Neural progenitor cell (in vitro differentiated cells): ENCODE results near the gene EIF3B. TPM values are rescaled to one million over a fixed set of nuclear protein-coding genes. Genes with fewer than 3 reads are reported as not detected.
"Not testable (repeated sequence)": the region's sequence is repeated elsewhere in the genome, so short reads cannot be mapped to it uniquely, and the experiment has no call there.

Experiments
- DNase-seq: peaks from one replicate; pipeline ENCODE4 v3.0.0-alpha.2; 2016; ENCODE audit warnings: low spot score
- H2AFZ ChIP-seq: fragments of 200-600 bp; sonication (generic); replicated peaks from 2 replicates; pipeline ENCODE4 v1.6.1; 2016; ENCODE audit warnings: antibody characterized with exemption
- H3F3A ChIP-seq: fragments of 200-600 bp; sonication (generic); 2 replicates; pipeline ENCODE4 v1.6.1; 2016; ENCODE audit warnings: antibody characterized with exemption, low read depth
- H3K27ac ChIP-seq: fragments of 200-600 bp; sonication (generic); 2 replicates; pipeline ENCODE4 v1.5.1; 2016; ENCODE audit warnings: mild to moderate bottlenecking
- H3K27me3 ChIP-seq: fragments of 200-600 bp; sonication (generic); 2 replicates; pipeline ENCODE4 v1.6.1; 2016; ENCODE audit warnings: mild to moderate bottlenecking, moderate library complexity
- H3K36me3 ChIP-seq: fragments of 200-600 bp; sonication (generic); 2 replicates; pipeline ENCODE4 v1.5.1; 2016
- H3K4me1 ChIP-seq: fragments of 200-600 bp; sonication (generic); 2 replicates; pipeline ENCODE4 v1.6.1; 2016; ENCODE audit warnings: mixed run types
- H3K4me2 ChIP-seq: fragments of 200-600 bp; sonication (generic); 2 replicates; pipeline ENCODE4 v1.6.1; 2016
- H3K4me3 ChIP-seq: fragments of 200-600 bp; sonication (generic); 2 replicates; pipeline ENCODE4 v1.5.1; 2016
- H3K79me2 ChIP-seq: fragments of 200-600 bp; sonication (generic); 2 replicates; pipeline ENCODE4 v1.6.1; 2016; ENCODE audit warnings: low read depth
- H3K9ac ChIP-seq: fragments of 200-600 bp; sonication (generic); 2 replicates; pipeline ENCODE4 v1.6.1; 2016
- H3K9me3 ChIP-seq: fragments of 200-600 bp; sonication (generic); 2 replicates; pipeline ENCODE4 v1.5.1; 2016; ENCODE audit warnings: low read depth
- H4K20me1 ChIP-seq: fragments of 200-600 bp; sonication (generic); 2 replicates; pipeline ENCODE4 v1.6.1; 2016; ENCODE audit warnings: low read depth
- H3K27ac Mint-ChIP-seq: 3 replicates; pipeline ENCODE4 v1.8.0; 2021; ENCODE audit warnings: mixed read lengths
- H3K27me3 Mint-ChIP-seq: 2 replicates; pipeline ENCODE4 v1.8.0; 2022; ENCODE audit warnings: low read depth, mild to moderate bottlenecking, inconsistent platforms, moderate library complexity, mixed read lengths; ENCODE audit not compliant: insufficient read depth
- H3K36me3 Mint-ChIP-seq: 3 replicates; pipeline ENCODE4 v1.8.0; 2021; ENCODE audit warnings: mixed read lengths
- H3K4me1 Mint-ChIP-seq: 3 replicates; pipeline ENCODE4 v1.8.0; 2021; ENCODE audit warnings: mixed read lengths
- H3K4me3 Mint-ChIP-seq: 3 replicates; pipeline ENCODE4 v1.8.0; 2021; ENCODE audit warnings: mild to moderate bottlenecking, moderate library complexity, mixed read lengths
- H3K9me3 Mint-ChIP-seq: 3 replicates; pipeline ENCODE4 v1.8.0; 2020; ENCODE audit warnings: mixed read lengths
- CTCF ChIP-seq: fragments of 200-600 bp; sonication (generic); IDR thresholded peaks from 2 replicates; pipeline ENCODE4 v1.5.1; 2017; ENCODE audit warnings: antibody characterized with exemption, mild to moderate bottlenecking
- EZH2 ChIP-seq: fragments of 200-600 bp; sonication (generic); IDR thresholded peaks from 2 replicates; pipeline ENCODE4 v1.6.1; 2017; ENCODE audit warnings: antibody characterized with exemption, mild to moderate bottlenecking, moderate library complexity
- EZH2phosphoT487 ChIP-seq: fragments of 200-600 bp; sonication (generic); IDR thresholded peaks from 2 replicates; pipeline ENCODE4 v1.6.1; 2017; ENCODE audit warnings: antibody characterized with exemption
- total RNA-seq: library from RNA; depleted of rRNA; stranded (reverse); fragments of >200 nt; gene quantifications from 2 replicates; pipeline ENCODE4 v1.2.3, GENCODE V29; 2015; ENCODE audit warnings: low replicate concordance

Gene EIF3B
- total RNA-seq, 1 donor from 2014 or later: 146 TPM

- Histone ChIP-seq H3K4me3 (peak within 1 kb of the TSS; percentile 75), H3K4me2 (peak within 1 kb of the TSS; percentile 94), H4K20me1 (no peaks in the 10 kb centered on the region), H3K79me2 (peaks cover 40% of the 10 kb centered on the region), H3K9me3 (no peaks in the 10 kb centered on the region), H3K9ac (peak within 1 kb of the TSS; percentile 58), H3K27ac (no peak within 1 kb of the TSS), H2AFZ (no peak within 1 kb of the TSS), H3K4me1 (peaks cover 8% of the 10 kb centered on the region), H3K36me3 (no peaks in the 10 kb centered on the region), H3K27me3 (no peaks in the 10 kb centered on the region), H3F3A (peaks cover 16% of the 10 kb centered on the region)
- DNase-seq: peak; percentile 95
- TF ChIP-seq EZH2phosphoT487: no peak
- no peak for TF ChIP-seq EZH2
- no peak for TF ChIP-seq CTCF
- Mint-ChIP-seq H3K4me3 (peak within 1 kb of the TSS; percentile 93), H3K27me3 (no peaks in the 10 kb centered on the region), H3K9me3 (no peaks in the 10 kb centered on the region), H3K27ac (peak within 1 kb of the TSS; percentile 39), H3K36me3 (peaks cover 5% of the 10 kb centered on the region), H3K4me1 (peaks cover 19% of the 10 kb centered on the region)
Observed at GRCh38 chr7:2314209-2314955, 40.2 kb upstream of the EIF3B start, which contains the start of gene SNX8. Gene SNX8 (minus strand): TSS chr7:2314441. CDS start chr7:2314421, 20 bp downstream.

GRCh38 chr7:2314956-2315530 lies 39.6 kb upstream of the EIF3B start:
- H3K4me1 Mint-ChIP-seq: peaks cover 13% of the 10 kb centered on the region
- not testable (repeated sequence) for H3K9me3 Mint-ChIP-seq, H3K9ac ChIP-seq, H3K9me3 ChIP-seq, H3K36me3 Mint-ChIP-seq, H3K27ac ChIP-seq, H4K20me1 ChIP-seq, H3K27me3 ChIP-seq, H3K4me1 ChIP-seq, H3K27ac Mint-ChIP-seq, H3K36me3 ChIP-seq, H2AFZ ChIP-seq, H3K4me3 Mint-ChIP-seq, H3K27me3 Mint-ChIP-seq, H3K4me3 ChIP-seq, DNase-seq
- peaks cover 36% of the 10 kb centered on the region for H3K79me2 ChIP-seq
- peak overlapping the region; percentile 71 for H3K4me2 ChIP-seq
- peaks cover 16% of the 10 kb centered on the region for H3F3A ChIP-seq

GRCh38 chr7:2315787-2316186 lies 38.8 kb upstream of the EIF3B start:
- Histone ChIP-seq H3K27ac (no peak overlapping the region), H3F3A (peaks cover 16% of the 10 kb centered on the region), H3K36me3 (no peaks in the 10 kb centered on the region), H4K20me1 (no peaks in the 10 kb centered on the region), H3K9ac (no peak overlapping the region), H3K4me1 (no peaks in the 10 kb centered on the region), H3K9me3 (no peaks in the 10 kb centered on the region), H3K4me2 (no peak overlapping the region), H3K79me2 (peaks cover 28% of the 10 kb centered on the region), H3K4me3 (no peak overlapping the region), H3K27me3 (no peaks in the 10 kb centered on the region), H2AFZ (no peak overlapping the region)
- Mint-ChIP-seq H3K4me3 (no peak overlapping the region), H3K27me3 (peaks cover 4% of the 10 kb centered on the region), H3K27ac (no peak overlapping the region), H3K4me1 (peaks cover 10% of the 10 kb centered on the region), H3K36me3 (peaks cover 5% of the 10 kb centered on the region), H3K9me3 (no peaks in the 10 kb centered on the region)
- TF ChIP-seq CTCF: no peak
- no peak for TF ChIP-seq EZH2
- no peak for TF ChIP-seq EZH2phosphoT487
- DNase-seq: no peak

GRCh38 chr7:2316578-2316977 lies 38.0 kb upstream of the EIF3B start:
- peaks cover 20% of the 10 kb centered on the region for H3F3A ChIP-seq
- H3K27ac ChIP-seq: no peak overlapping the region
- no peaks in the 10 kb centered on the region for H3K36me3 ChIP-seq
- H3K79me2 ChIP-seq: peaks cover 21% of the 10 kb centered on the region
- H3K9me3 ChIP-seq: no peaks in the 10 kb centered on the region
- H3K9me3 Mint-ChIP-seq: no peaks in the 10 kb centered on the region
- TF ChIP-seq CTCF (no peak), EZH2phosphoT487 (no peak), EZH2 (no peak)
- H3K4me2 ChIP-seq: no peak overlapping the region
- H3K4me1 Mint-ChIP-seq: peaks cover 13% of the 10 kb centered on the region
- no peaks in the 10 kb centered on the region for H3K4me1 ChIP-seq
- H3K27me3 Mint-ChIP-seq: peaks cover 8% of the 10 kb centered on the region
- H2AFZ ChIP-seq: no peak overlapping the region
- DNase-seq: no peak
- H3K27ac Mint-ChIP-seq: no peak overlapping the region
- no peak overlapping the region for H3K4me3 Mint-ChIP-seq
- peaks cover 5% of the 10 kb centered on the region for H3K36me3 Mint-ChIP-seq
- no peak overlapping the region for H3K9ac ChIP-seq
- no peak overlapping the region for H3K4me3 ChIP-seq
- H3K27me3 ChIP-seq: no peaks in the 10 kb centered on the region
- no peaks in the 10 kb centered on the region for H4K20me1 ChIP-seq
